ENCODE results near the gene ADD2. TPM values are rescaled to one million over a fixed set of nuclear protein-coding genes. Genes with fewer than 3 reads are reported as not detected.

The ADD2 gene
- total and polyA plus RNA-seq, 4 donors = 0.08 to 156 (median 0.16) TPM; not detected in 1

- H3K27ac ChIP-seq (ENCODE audit: low read depth in 1 of 2, low read length in 2 of 2) = no peak overlapping the region
- H3K36me3 ChIP-seq (ENCODE audit: control insufficient read depth in 4 of 4, insufficient read depth in 3 of 4, low read depth in 1 of 4, low read length in 3 of 4) = no peaks in the 10 kb centered on the region
- 79% methylated on average over 8 of the region's 8 CpGs for WGBS
- DNase-seq (ENCODE audit: low spot score) = no peak
- no peaks in the 10 kb centered on the region for H3K9me3 ChIP-seq (ENCODE audit: control insufficient read depth in 4 of 4, low read length in 3 of 4)
- no peaks in the 10 kb centered on the region for H3K4me1 ChIP-seq (ENCODE audit: control insufficient read depth in 4 of 4, insufficient read depth in 4 of 4, low read length in 3 of 4)
- H3K4me3 ChIP-seq (ENCODE audit: low read depth in 1 of 3, low read length in 3 of 3) = no peak overlapping the region
- no peak overlapping the region for H3K9ac ChIP-seq (ENCODE audit: low read depth in 1 of 2, low read length in 2 of 2)
- peaks cover 0 to 3% (median 1%) of the 10 kb centered on the region in 4 donors for H3K27me3 ChIP-seq (ENCODE audit: control insufficient read depth in 4 of 4, insufficient read depth in 4 of 4, low read length in 3 of 4)
- no peak for TF ChIP-seq EGR1 (IDR thresholded peaks at IDR 0.05; ENCODE audit: low read depth in 2 of 2)
- TF ChIP-seq REST (IDR thresholded peaks at IDR 0.05) = no peak
- TF ChIP-seq NR2F2 (IDR thresholded peaks at IDR 0.05) = no peak
- TF ChIP-seq YY1 (IDR thresholded peaks at IDR 0.05) = no peak
- no peak for TF ChIP-seq SP1 (IDR thresholded peaks at IDR 0.05)
- no peak for TF ChIP-seq RAD21 (IDR thresholded peaks at IDR 0.05)
- no peak for TF ChIP-seq MAX (IDR thresholded peaks at IDR 0.05)
- TF ChIP-seq ZBTB33 (IDR thresholded peaks at IDR 0.05) = no peak
- TF ChIP-seq FOXA2 (IDR thresholded peaks at IDR 0.05) = no peak
These were observed 160.9 kb downstream of the ADD2 start for GRCh38 chr2:70607121-70607561.

Small RNA genes lying within 50 kb of the gene (small RNA-seq; reads per million reads assigned to genes)
- gene HMGN2P21 = not detected

Other genes starting within 250 kb of the ADD2 start
- 1 to 10 TPM; 1.4 to 2.9 TPM for gene TGFA, start 214.4 kb downstream of the ADD2 start, total RNA-seq
- gene TGFA, start 214.4 kb downstream of the ADD2 start, polyA plus RNA-seq = 1 to 10 TPM; 1.1 to 1.9 TPM
- gene FIGLA, start 22.4 kb upstream of the ADD2 start, total RNA-seq = not detected
- not detected for gene FIGLA, start 22.4 kb upstream of the ADD2 start, polyA plus RNA-seq
- under 1 TPM; 0.19 to 0.25 TPM for gene CLEC4F, start 52.4 kb upstream of the ADD2 start, total RNA-seq
- under 1 TPM in 1 of 2 donors, not detected in 1; 0.03 TPM for gene CLEC4F, start 52.4 kb upstream of the ADD2 start, polyA plus RNA-seq
- gene CD207, start 67.6 kb upstream of the ADD2 start, total RNA-seq = not detected
- not detected for gene CD207, start 67.6 kb upstream of the ADD2 start, polyA plus RNA-seq
- gene VAX2, start 132.4 kb upstream of the ADD2 start, total RNA-seq = not detected
- under 1 TPM in 1 of 2 donors, not detected in 1; 0.05 TPM for gene VAX2, start 132.4 kb upstream of the ADD2 start, polyA plus RNA-seq
- gene ATP6V1B1, start 167.7 kb upstream of the ADD2 start, total RNA-seq = not detected
- gene ATP6V1B1, start 167.7 kb upstream of the ADD2 start, polyA plus RNA-seq = not detected
- under 1 TPM; 0.33 to 0.50 TPM for gene ANKRD53, start 210.4 kb upstream of the ADD2 start, total RNA-seq
- under 1 TPM; 0.29 to 0.46 TPM for gene ANKRD53, start 210.4 kb upstream of the ADD2 start, polyA plus RNA-seq
- 10 to 100 TPM; 15.0 to 54.8 TPM for gene TEX261, start 226.7 kb upstream of the ADD2 start, total RNA-seq
- 10 to 100 TPM; 14.2 to 33.8 TPM for gene TEX261, start 226.7 kb upstream of the ADD2 start, polyA plus RNA-seq

All from liver (tissue), 10 donors.